Raji (cell line): Measurements from ENCODE around the gene CD19.

ENCODE experiments used
- POLR2A ChIP-seq: IDR thresholded peaks from 2 replicates; pipeline ENCODE4 v1.6.1; 2011; ENCODE audit warnings: low read depth, low read length, control low read depth; ENCODE audit not compliant: insufficient read depth

CD19 gene

GRCh38 chr16:28951410-28951943 is 19.7 kb downstream of the CD19 start:
- TF ChIP-seq POLR2A: no peak

GRCh38 chr16:28958216-28958615 is 26.4 kb downstream of the CD19 start:
- no peak for TF ChIP-seq POLR2A

- TF ChIP-seq POLR2A: no peak
Observed at GRCh38 chr16:28958836-28959235, 27.1 kb downstream of the CD19 start.

DNA sequence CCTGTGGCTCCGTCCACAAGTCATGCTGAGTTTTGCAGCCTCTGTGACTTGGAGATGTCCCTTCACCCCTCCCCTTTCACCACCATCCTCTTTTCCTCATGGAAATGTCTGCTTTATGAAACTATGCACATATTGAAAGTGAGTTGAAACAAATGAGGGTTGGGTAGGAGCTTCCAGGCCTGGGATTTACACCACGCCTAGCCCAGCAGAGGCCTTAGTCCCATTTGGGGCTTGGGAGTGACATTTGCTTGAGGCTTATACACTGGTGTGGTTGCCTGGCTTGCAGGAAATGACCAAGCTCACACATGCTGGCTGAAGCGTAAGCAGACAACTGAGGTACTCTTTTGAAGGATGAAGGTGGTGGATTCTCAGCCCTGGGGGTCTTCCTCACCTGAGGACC is 32.3 kb downstream of the CD19 start:
- TF ChIP-seq POLR2A: no peak

GRCh38 chr16:28964496-28964895 is 32.7 kb downstream of the CD19 start:
- TF ChIP-seq POLR2A: no peak

- no peak for TF ChIP-seq POLR2A
Observed at GRCh38 chr16:28967156-28967555, 35.4 kb downstream of the CD19 start.

- no peak for TF ChIP-seq POLR2A
Observed at GRCh38 chr16:28974007-28974436, 42.3 kb downstream of the CD19 start.

DNA sequence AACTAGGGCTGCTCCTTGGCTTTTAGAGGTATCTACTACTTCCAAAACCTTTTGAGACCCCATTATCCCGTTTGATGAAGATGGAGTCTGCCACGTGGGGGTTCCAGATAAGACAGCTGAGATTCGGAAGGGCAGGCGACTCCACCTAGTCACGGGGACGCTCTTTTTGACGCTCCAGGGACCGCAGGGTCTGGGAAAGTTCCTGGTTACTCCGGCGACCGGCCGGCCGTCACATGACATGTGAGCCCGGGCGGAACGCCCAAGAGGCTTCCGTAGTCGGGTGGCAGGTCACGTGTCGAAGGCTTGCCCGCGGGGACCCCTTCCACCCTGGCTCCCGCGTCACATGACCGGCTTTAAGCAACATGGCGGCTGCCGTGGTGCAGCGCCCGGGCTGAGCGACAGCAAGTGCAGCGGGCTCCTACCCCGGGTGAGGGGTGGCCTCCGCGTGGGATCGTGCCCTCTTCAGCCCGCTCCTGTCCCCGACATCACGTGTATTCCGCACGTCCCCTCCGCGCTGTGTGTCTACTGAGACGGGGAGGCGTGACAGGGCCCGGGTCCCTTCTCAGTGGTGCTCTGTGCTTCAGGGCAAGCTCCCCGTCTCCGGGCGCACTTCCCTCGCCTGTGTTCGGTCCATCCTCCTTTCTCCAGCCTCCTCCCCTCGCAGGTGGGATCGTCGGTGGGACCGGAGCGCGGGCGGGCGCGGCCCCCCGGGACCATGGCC is 42.8 kb downstream of the CD19 start, which contains the start of gene SPNS1:
Gene SPNS1, plus strand, starts transcription at position 342 of the 721 bp plus-strand sequence. Its CDS starts 374 bp downstream, at position 716.
- TF ChIP-seq POLR2A: peak; percentile 90

DNA sequence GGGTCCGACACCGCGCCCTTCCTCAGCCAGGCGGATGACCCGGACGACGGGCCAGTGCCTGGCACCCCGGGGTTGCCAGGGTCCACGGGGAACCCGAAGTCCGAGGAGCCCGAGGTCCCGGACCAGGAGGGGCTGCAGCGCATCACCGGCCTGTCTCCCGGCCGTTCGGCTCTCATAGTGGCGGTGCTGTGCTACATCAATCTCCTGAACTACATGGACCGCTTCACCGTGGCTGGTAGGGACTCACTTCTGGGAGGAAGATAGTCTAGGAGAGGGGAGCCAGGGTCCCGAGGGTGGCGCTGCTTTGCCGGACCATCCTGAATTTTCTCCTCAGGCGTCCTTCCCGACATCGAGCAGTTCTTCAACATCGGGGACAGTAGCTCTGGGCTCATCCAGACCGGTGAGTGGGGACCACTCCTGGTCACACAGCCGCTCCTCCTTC is 43.4 kb downstream of the CD19 start:
- TF ChIP-seq POLR2A: no peak

DNA sequence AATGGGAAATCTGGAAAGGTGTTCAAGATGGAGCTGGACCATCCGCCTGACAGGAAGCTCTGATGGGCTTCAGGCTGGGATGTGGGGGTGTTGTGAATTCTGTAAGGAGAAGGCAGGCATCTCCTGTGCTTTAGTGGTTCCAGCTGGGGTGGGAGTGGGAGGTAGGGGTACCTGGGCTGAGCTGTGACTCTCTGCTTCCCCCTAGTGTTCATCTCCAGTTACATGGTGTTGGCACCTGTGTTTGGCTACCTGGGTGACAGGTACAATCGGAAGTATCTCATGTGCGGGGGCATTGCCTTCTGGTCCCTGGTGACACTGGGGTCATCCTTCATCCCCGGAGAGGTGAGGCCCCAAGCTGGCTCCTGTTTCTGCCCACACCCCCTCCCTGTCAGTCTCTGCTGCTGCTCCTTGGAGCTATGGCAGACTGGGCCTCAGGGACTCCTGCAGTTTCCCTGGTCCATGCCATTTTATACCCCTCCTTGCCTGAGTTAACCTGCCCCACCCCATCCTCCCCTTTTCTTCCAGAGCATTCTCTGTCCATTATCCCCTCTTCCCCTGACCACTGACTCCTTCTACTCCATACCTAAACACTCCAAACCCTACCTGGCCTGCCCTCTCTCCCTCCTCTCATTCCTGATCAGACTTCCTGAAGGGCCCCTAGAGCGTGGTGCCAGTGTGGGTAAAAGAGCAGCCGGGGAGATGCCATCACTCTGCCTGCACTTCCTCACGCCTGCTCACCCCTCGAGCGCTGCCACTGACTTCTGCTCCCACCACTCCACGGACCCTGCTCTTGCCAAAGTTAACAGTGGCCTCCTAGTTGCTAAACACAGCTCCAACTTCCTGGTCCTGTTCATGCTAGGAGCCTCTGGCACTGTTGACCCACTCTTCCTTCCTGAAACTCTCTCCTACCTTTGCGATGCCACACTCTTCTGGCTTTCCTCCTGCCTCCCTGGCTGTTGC is 46.2 kb downstream of the CD19 start:
- TF ChIP-seq POLR2A: no peak

- TF ChIP-seq POLR2A: no peak
Observed at GRCh38 chr16:28980929-28981328, 49.2 kb downstream of the CD19 start.

GRCh38 chr16:28981517-28981916 is 49.7 kb downstream of the CD19 start:
- TF ChIP-seq POLR2A: no peak

DNA sequence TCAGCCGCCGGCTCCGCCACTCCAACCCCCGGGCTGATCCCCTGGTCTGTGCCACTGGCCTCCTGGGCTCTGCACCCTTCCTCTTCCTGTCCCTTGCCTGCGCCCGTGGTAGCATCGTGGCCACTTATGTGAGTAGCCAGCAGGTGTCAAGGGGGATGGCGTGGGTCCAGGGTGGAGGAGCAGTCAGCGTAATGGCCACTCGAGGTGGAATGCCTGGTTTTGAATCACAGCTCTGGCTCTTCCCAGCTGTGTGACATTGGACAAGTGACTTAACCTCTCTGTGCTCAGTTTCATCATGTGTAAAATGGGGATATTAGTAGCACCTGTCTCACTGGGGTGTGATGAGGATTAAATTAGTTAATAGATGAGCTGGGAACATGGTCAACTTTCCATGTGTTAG is 50.6 kb downstream of the CD19 start:
- no peak for TF ChIP-seq POLR2A

- no peak for TF ChIP-seq POLR2A
Observed at GRCh38 chr16:28982949-28983348, 51.2 kb downstream of the CD19 start.

DNA sequence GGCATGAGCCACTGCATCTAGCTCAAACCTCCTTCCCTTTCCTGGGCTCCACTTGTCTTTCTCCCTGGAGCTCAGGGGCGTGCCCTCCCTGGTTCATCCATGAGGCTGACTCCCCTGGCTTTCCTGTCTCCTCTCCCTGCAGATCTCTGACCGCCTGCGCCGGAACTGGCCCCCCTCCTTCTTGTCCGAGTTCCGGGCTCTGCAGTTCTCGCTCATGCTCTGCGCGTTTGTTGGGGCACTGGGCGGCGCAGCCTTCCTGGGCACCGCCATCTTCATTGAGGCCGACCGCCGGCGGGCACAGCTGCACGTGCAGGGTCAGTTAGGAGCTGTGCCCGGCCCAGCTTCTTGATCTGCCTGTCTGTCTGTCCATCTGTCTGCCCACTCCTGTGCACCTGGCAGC is 51.9 kb downstream of the CD19 start:
- no peak for TF ChIP-seq POLR2A
